Lung (tissue), 16 donors: ENCODE measurements around the gene MISP3. TPM values are rescaled to one million over a fixed set of nuclear protein-coding genes. Genes with fewer than 3 reads are reported as not detected.
"Not testable (repeated sequence)": the region's sequence is repeated elsewhere in the genome, so short reads cannot be mapped to it uniquely, and the experiment has no call there.

Source experiments
- ATAC-seq: fragments of 200-7000 bp; cut with Tn5 transposase; one replicate; pipeline ENCODE4 v1.9.1; 2020; ENCODE audit warnings: moderate number of reproducible peaks; ENCODE audit not compliant: insufficient read depth, low FRiP score
- DNase-seq, 3 donors: peaks; one replicate each; pipeline ENCODE4 v3.0.0-alpha.2; 2013 to 2017
- H3K27ac ChIP-seq, 2 donors: one replicate each; pipeline ENCODE4 v1.5.1; 2013; ENCODE audit warnings: mild to moderate bottlenecking in 2 of 2, moderate library complexity in 2 of 2, control low read depth in 1 of 2, inconsistent platforms in 1 of 2, low read depth in 1 of 2, low read length in 1 of 2
- H3K27me3 ChIP-seq, 3 donors: one replicate each; pipeline ENCODE4 v1.5.1; 2013; ENCODE audit warnings: low read length in 2 of 3; ENCODE audit not compliant: control insufficient read depth in 3 of 3, insufficient read depth in 3 of 3
- H3K36me3 ChIP-seq, 4 donors: one replicate each; pipeline ENCODE4 v1.5.1; 2013; ENCODE audit warnings: low read length in 4 of 4, mild to moderate bottlenecking in 1 of 4, moderate library complexity in 1 of 4; ENCODE audit not compliant: control insufficient read depth in 4 of 4, insufficient read depth in 4 of 4
- H3K4me1 ChIP-seq, 5 donors: one replicate each; pipeline ENCODE4 v1.5.1; 2013; ENCODE audit warnings: low read length in 5 of 5, mild to moderate bottlenecking in 2 of 5, moderate library complexity in 1 of 5; ENCODE audit not compliant: control insufficient read depth in 5 of 5, insufficient read depth in 5 of 5
- H3K4me3 ChIP-seq: one replicate; pipeline ENCODE4 v1.5.1; 2013; ENCODE audit warnings: mild to moderate bottlenecking, control low read depth, moderate library complexity
- H3K9ac ChIP-seq, 2 donors: one replicate each; pipeline ENCODE4 v1.5.1; 2013; ENCODE audit warnings: low read length in 2 of 2, control low read depth in 1 of 2; ENCODE audit not compliant: insufficient read depth in 1 of 2
- H3K9me3 ChIP-seq, 4 donors: one replicate each; pipeline ENCODE4 v1.5.1; 2013; ENCODE audit warnings: low read length in 3 of 4, mild to moderate bottlenecking in 1 of 4, moderate library complexity in 1 of 4; ENCODE audit not compliant: control insufficient read depth in 4 of 4, insufficient read depth in 3 of 4
- CTCF ChIP-seq: IDR thresholded peaks from 2 replicates; pipeline ENCODE4 v1.5.1; 2012; ENCODE audit warnings: mild to moderate bottlenecking; ENCODE audit errors: control extremely low read depth, extremely low read depth
- WGBS, 2 donors: extraction: QIAGEN DNeasy Blood & Tissue Kit; methylation state at CpG; one replicate each; pipeline ENCODE4 v1.1.7; 2013; 5-methylcytosine and 5-hydroxymethylcytosine counted together
- long read RNA-seq, 5 donors: transcript quantifications; one replicate each; lab custom pipeline, GENCODE V29; 2026
- polyA plus RNA-seq, 2 donors: library from polyadenylated mRNA; stranded (reverse); fragments of 200-250 nt; gene quantifications; one replicate each; pipeline ENCODE4 v1.2.1, GENCODE V29; 2013
- total RNA-seq, 2 donors: library from RNA; depleted of rRNA in 1 of 2; stranded (reverse); fragments of >200 nt in 1 of 2; gene quantifications; one replicate each; pipeline ENCODE4 v1.2.1, GENCODE V29; 2014 to 2021
- donor health status: control.
- donor health status: control.
- donor health status: Bipolar disorder and iron deficiency.
- donor health status: healthy.
- donor health status: DM: yes; HTN: yes; CAD: no.

The MISP3 gene
- total RNA-seq, result 10 to 100 TPM in 1 of 2 donors, 1 to 10 TPM in 1; 3.5 to 10.7 TPM
- polyA plus RNA-seq, result 10 to 100 TPM in 1 of 2 donors, 1 to 10 TPM in 1; 4.1 to 11.2 TPM
- long read RNA-seq, donor 1, partial matches to known transcripts, result 0 of 3 reads
- long read RNA-seq, donor 1, other reads (novel, unspliced or antisense), result 0 of 3 reads
- long read RNA-seq, donor 2, partial matches to known transcripts, result 0 of 1 reads
- long read RNA-seq, donor 2, other reads (novel, unspliced or antisense), result 0 of 1 reads
- long read RNA-seq, donor 3, result 0 reads
- long read RNA-seq, donor 4, partial matches to known transcripts, result 0 of 2 reads
- long read RNA-seq, donor 4, other reads (novel, unspliced or antisense), result 0 of 2 reads
- long read RNA-seq, donor 5, transcript MISP3-202 (3 exons, 1,535 nt), result major isoform, 5 of 8 reads
- long read RNA-seq, donor 5, partial matches to known transcripts, result 0 of 8 reads
- long read RNA-seq, donor 5, other reads (novel, unspliced or antisense), result 0 of 8 reads

GRCh38 chr19:14072535-14073260 is at the start of gene MISP3:
Gene MISP3, plus strand, starts transcription at chr19:14072786. Its CDS starts 524 bp downstream, at chr19:14073310.
- Histone ChIP-seq H3K4me1 (peaks cover 0 to 34% (median 3%) of the 10 kb centered on the region in 5 donors), H3K9ac (no peak within 1 kb of the TSS), H3K9me3 (no peaks in the 10 kb centered on the region), H3K27ac (peak within 1 kb of the TSS; percentile 93 to 95), H3K27me3 (no peaks in the 10 kb centered on the region), H3K36me3 (no peaks in the 10 kb centered on the region), H3K4me3 (peak within 1 kb of the TSS; percentile 40)
- ATAC-seq, result peak; percentile 60
- DNase-seq, result peak in 2 of 3 donors; percentile 16 to 33
- WGBS, 2 donors, result 1 to 2% methylated on average over 43 to 51 of the region's 51 CpGs
- no peak for TF ChIP-seq CTCF

- H3K36me3 ChIP-seq, result no peaks in the 10 kb centered on the region
- TF ChIP-seq CTCF, result no peak
- peaks cover 0 to 6% (median 2%) of the 10 kb centered on the region in 3 donors for H3K27me3 ChIP-seq
- peaks cover 0 to 2% (median 0%) of the 10 kb centered on the region in 5 donors for H3K4me1 ChIP-seq
- no peak overlapping the region for H3K4me3 ChIP-seq
- DNase-seq (peak; percentile 39 to 68 (median 67)), ATAC-seq (peak; percentile 73)
- no peaks in the 10 kb centered on the region for H3K9me3 ChIP-seq
- no peak overlapping the region for H3K9ac ChIP-seq
- H3K27ac ChIP-seq, result peak overlapping the region in 1 of 2 donors; percentile 80
- 48 to 52% methylated on average over 9 of the region's 9 CpGs for WGBS, 2 donors
These were observed 49.0 kb upstream of the MISP3 start for GRCh38 chr19:14023404-14024235.

- H3K36me3 ChIP-seq, H3K9me3 ChIP-seq, H3K27ac ChIP-seq, H3K4me3 ChIP-seq, H3K4me1 ChIP-seq, ATAC-seq, DNase-seq, H3K9ac ChIP-seq: not testable (repeated sequence)
- WGBS, 2 donors, result 94% methylated on average over 5 of the region's 5 CpGs
- peaks cover 0 to 11% (median 7%) of the 10 kb centered on the region in 3 donors for H3K27me3 ChIP-seq
These were observed 45.9 kb upstream of the MISP3 start for GRCh38 chr19:14026652-14027192.
